ENCODE measurements around the gene DSCAM. TPM values are rescaled to one million over a fixed set of nuclear protein-coding genes. Genes with fewer than 3 reads are reported as not detected.

The DSCAM gene
- total and polyA plus RNA-seq, 2 experiments from 2014 or later, result 0.07 TPM; not detected in 1

DNA sequence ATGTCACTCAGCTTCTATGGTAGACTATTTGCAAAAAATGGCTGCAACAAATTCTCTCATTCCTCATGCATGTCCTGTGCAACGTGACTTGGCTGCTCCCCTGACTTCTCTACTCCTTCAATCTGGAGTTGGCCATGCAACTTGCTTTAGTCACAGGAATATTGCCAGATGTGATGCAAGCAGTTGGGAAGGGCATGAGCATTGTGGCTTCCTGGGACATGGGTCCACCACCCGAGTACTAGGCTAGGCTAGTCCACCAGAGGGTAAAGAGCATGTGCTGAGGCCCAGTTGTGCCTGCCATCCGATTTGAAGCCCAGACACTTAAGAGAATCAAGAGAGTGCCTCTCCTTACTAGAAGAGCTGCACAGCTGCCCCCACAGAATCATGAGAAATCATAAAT is 89.6 kb downstream of the DSCAM start:
- no peak overlapping the region for H3K4me2 ChIP-seq
- no peaks in the 10 kb centered on the region for H3K27me3 Mint-ChIP-seq (ENCODE audit: insufficient read depth, low read depth, poor library complexity)
- H3K9me3 Mint-ChIP-seq, result peaks cover 74% of the 10 kb centered on the region
- H3K36me3 Mint-ChIP-seq (ENCODE audit: low read depth), result peaks cover 10% of the 10 kb centered on the region; the same call in 2 of the 3 replicates
- H2AFZ ChIP-seq, result no peak overlapping the region
- no peak overlapping the region for H3K4me3 ChIP-seq
- no peaks in the 10 kb centered on the region for H3K27me3 ChIP-seq (ENCODE audit: insufficient read depth)
- ATAC-seq (no peak), DNase-seq (ENCODE audit: low spot score) (no peak)
- H3K36me3 ChIP-seq (ENCODE audit: insufficient read depth), result no peaks in the 10 kb centered on the region
- no peak for TF ChIP-seq JUNB (IDR thresholded peaks at IDR 0.05; ENCODE audit: unreplicated experiment)
- no peak for TF ChIP-seq CREB1 (CRISPR knock-in tag; IDR thresholded peaks at IDR 0.05; ENCODE audit: low read depth)
- TF ChIP-seq, protein P1, sequence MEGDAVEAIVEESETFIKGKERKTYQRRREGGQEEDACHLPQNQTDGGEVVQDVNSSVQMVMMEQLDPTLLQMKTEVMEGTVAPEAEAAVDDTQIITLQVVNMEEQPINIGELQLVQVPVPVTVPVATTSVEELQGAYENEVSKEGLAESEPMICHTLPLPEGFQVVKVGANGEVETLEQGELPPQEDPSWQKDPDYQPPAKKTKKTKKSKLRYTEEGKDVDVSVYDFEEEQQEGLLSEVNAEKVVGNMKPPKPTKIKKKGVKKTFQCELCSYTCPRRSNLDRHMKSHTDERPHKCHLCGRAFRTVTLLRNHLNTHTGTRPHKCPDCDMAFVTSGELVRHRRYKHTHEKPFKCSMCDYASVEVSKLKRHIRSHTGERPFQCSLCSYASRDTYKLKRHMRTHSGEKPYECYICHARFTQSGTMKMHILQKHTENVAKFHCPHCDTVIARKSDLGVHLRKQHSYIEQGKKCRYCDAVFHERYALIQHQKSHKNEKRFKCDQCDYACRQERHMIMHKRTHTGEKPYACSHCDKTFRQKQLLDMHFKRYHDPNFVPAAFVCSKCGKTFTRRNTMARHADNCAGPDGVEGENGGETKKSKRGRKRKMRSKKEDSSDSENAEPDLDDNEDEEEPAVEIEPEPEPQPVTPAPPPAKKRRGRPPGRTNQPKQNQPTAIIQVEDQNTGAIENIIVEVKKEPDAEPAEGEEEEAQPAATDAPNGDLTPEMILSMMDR (conservative IDR thresholded peaks at IDR 0.05; ENCODE audit: low read depth in 2 of 2), result no peak
- no peak for TF ChIP-seq ZNF114 (CRISPR knock-in tag; IDR thresholded peaks at IDR 0.05)
- no peak for TF ChIP-seq ZNF331 (CRISPR knock-in tag; IDR thresholded peaks at IDR 0.05; ENCODE audit: low read depth)
- no peak for TF ChIP-seq STAT1 (IDR thresholded peaks at IDR 0.05; ENCODE audit: unreplicated experiment)
- TF ChIP-seq EZH2phosphoT487 (IDR thresholded peaks at IDR 0.05; ENCODE audit: unreplicated experiment), result no peak
- TF ChIP-seq EZH2 (IDR thresholded peaks at IDR 0.05; ENCODE audit: low read depth, unreplicated experiment), result no peak
- no peak for TF ChIP-seq POLR2AphosphoS5 (IDR thresholded peaks at IDR 0.05; ENCODE audit: low read depth)
- H3K4me3 Mint-ChIP-seq, result no peak overlapping the region
- no peaks in the 10 kb centered on the region for H4K20me1 ChIP-seq (replicated peaks; ENCODE audit: insufficient read depth)
- H3K4me1 ChIP-seq (ENCODE audit: insufficient read depth), result no peaks in the 10 kb centered on the region
- no peaks in the 10 kb centered on the region for H3K79me2 ChIP-seq (replicated peaks; ENCODE audit: insufficient read depth)
- no peak overlapping the region for H3K27ac Mint-ChIP-seq
- no peaks in the 10 kb centered on the region for H3K4me1 Mint-ChIP-seq
- H3K27ac ChIP-seq (ENCODE audit: low read depth), result no peak overlapping the region
- H3F3A ChIP-seq (replicated peaks; ENCODE audit: low read depth), result no peaks in the 10 kb centered on the region
- no peaks in the 10 kb centered on the region for H3K9me2 ChIP-seq (ENCODE audit: insufficient read depth)

DNA sequence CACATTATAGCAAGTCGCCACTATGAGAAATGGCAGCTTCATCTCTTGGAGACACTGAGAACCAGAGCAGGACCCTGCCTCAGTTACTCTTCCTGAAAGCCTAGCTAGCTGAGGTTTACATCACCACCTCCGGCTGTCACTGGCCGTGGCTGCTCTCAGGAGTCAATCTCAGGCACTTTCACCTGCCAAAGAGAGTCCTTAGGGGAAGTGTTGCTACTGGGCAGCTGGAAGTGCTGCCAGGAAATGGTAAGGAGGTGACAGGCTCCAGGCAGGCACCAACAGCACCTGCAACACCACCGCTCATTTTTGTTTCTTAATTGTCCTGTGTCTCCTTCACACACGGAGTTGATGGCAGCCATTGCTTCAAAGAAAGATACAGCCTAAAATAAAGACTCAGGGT is 92.5 kb downstream of the DSCAM start:
- Histone ChIP-seq H3K27me3 (ENCODE audit: insufficient read depth) (no peaks in the 10 kb centered on the region), H3F3A (replicated peaks; ENCODE audit: low read depth) (no peaks in the 10 kb centered on the region), H3K79me2 (replicated peaks; ENCODE audit: insufficient read depth) (no peaks in the 10 kb centered on the region), H3K4me1 (ENCODE audit: insufficient read depth) (no peaks in the 10 kb centered on the region; the same call in 1 of the 2 replicates), H2AFZ (no peak overlapping the region), H4K20me1 (replicated peaks; ENCODE audit: insufficient read depth) (no peaks in the 10 kb centered on the region), H3K4me2 (no peak overlapping the region), H3K27ac (ENCODE audit: low read depth) (no peak overlapping the region), H3K4me3 (no peak overlapping the region), H3K36me3 (ENCODE audit: insufficient read depth) (no peaks in the 10 kb centered on the region), H3K9me2 (ENCODE audit: insufficient read depth) (no peaks in the 10 kb centered on the region)
- Mint-ChIP-seq H3K4me3 (no peak overlapping the region), H3K27ac (no peak overlapping the region), H3K36me3 (ENCODE audit: low read depth) (peaks cover 5% of the 10 kb centered on the region; the same call in 1 of the 3 replicates), H3K27me3 (ENCODE audit: insufficient read depth, low read depth, poor library complexity) (no peaks in the 10 kb centered on the region), H3K4me1 (no peaks in the 10 kb centered on the region), H3K9me3 (peaks cover 45% of the 10 kb centered on the region)
- ATAC-seq, result no peak
- DNase-seq (ENCODE audit: low spot score), result no peak
- TF ChIP-seq EZH2 (IDR thresholded peaks at IDR 0.05; ENCODE audit: low read depth, unreplicated experiment) (no peak), CREB1 (CRISPR knock-in tag; IDR thresholded peaks at IDR 0.05; ENCODE audit: low read depth) (no peak), NANOG (IDR thresholded peaks at IDR 0.05; ENCODE audit: borderline replicate concordance) (no peak)
- TF ChIP-seq, protein P2, sequence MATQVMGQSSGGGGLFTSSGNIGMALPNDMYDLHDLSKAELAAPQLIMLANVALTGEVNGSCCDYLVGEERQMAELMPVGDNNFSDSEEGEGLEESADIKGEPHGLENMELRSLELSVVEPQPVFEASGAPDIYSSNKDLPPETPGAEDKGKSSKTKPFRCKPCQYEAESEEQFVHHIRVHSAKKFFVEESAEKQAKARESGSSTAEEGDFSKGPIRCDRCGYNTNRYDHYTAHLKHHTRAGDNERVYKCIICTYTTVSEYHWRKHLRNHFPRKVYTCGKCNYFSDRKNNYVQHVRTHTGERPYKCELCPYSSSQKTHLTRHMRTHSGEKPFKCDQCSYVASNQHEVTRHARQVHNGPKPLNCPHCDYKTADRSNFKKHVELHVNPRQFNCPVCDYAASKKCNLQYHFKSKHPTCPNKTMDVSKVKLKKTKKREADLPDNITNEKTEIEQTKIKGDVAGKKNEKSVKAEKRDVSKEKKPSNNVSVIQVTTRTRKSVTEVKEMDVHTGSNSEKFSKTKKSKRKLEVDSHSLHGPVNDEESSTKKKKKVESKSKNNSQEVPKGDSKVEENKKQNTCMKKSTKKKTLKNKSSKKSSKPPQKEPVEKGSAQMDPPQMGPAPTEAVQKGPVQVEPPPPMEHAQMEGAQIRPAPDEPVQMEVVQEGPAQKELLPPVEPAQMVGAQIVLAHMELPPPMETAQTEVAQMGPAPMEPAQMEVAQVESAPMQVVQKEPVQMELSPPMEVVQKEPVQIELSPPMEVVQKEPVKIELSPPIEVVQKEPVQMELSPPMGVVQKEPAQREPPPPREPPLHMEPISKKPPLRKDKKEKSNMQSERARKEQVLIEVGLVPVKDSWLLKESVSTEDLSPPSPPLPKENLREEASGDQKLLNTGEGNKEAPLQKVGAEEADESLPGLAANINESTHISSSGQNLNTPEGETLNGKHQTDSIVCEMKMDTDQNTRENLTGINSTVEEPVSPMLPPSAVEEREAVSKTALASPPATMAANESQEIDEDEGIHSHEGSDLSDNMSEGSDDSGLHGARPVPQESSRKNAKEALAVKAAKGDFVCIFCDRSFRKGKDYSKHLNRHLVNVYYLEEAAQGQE (IDR thresholded peaks at IDR 0.05; ENCODE audit: unreplicated experiment), result no peak
- TF ChIP-seq, protein P1 (conservative IDR thresholded peaks at IDR 0.05; ENCODE audit: low read depth in 2 of 2), result no peak

All from GM23338 (cell line).